GM23338 (cell line): ENCODE results near the gene C12orf54. TPM values are rescaled to one million over a fixed set of nuclear protein-coding genes. Genes with fewer than 3 reads are reported as not detected.

ENCODE experiments used
- CREB1 ChIP-seq: fragments of 250-450 bp; sonication (Bioruptor Pico); IDR thresholded peaks from 2 replicates; pipeline ENCODE4 v1.5.0; 2020; ENCODE audit warnings: low read depth, mild to moderate bottlenecking, moderate library complexity
- CTCF ChIP-seq, 2 experiments: fragments of 200-600 bp in 1 of 2; sonication (generic) in 1 of 2; conservative IDR thresholded peaks; 2 replicates each; pipeline versions ENCODE4 v1.5.1 to v1.6.1; 2016 to 2017; ENCODE audit warnings: antibody characterized with exemption in 2 of 2, low read depth in 2 of 2, mild to moderate bottlenecking in 2 of 2, moderate library complexity in 1 of 2
- ETS1 ChIP-seq: IDR thresholded peaks from 2 replicates; pipeline ENCODE4 v1.6.1; 2016; ENCODE audit warnings: antibody characterized with exemption
- EZH2 ChIP-seq: fragments of 200-600 bp; sonication (generic); IDR thresholded peaks from one replicate; pipeline ENCODE4 v1.8.0; 2017; ENCODE audit warnings: antibody characterized with exemption, mild to moderate bottlenecking, low read depth; ENCODE audit not compliant: unreplicated experiment
- EZH2phosphoT487 ChIP-seq: fragments of 200-600 bp; sonication (generic); IDR thresholded peaks from one replicate; pipeline ENCODE4 v1.8.1; 2018; ENCODE audit warnings: antibody characterized with exemption; ENCODE audit not compliant: unreplicated experiment
- JUNB ChIP-seq: IDR thresholded peaks from one replicate; pipeline ENCODE4 v1.6.1; 2016; ENCODE audit warnings: antibody characterized with exemption; ENCODE audit not compliant: unreplicated experiment
- POLR2AphosphoS5 ChIP-seq: IDR thresholded peaks from 2 replicates; pipeline ENCODE4 v1.6.1; 2016; ENCODE audit warnings: antibody characterized with exemption, low read depth
- STAT1 ChIP-seq: IDR thresholded peaks from one replicate; pipeline ENCODE4 v1.6.1; 2016; ENCODE audit warnings: antibody characterized with exemption; ENCODE audit not compliant: unreplicated experiment
- ZNF462 ChIP-seq: fragments of 250-450 bp; sonication (Bioruptor Pico); IDR thresholded peaks from 2 replicates; pipeline ENCODE4 v1.5.0; 2020; ENCODE audit warnings: mild to moderate bottlenecking, moderate library complexity
- polyA plus RNA-seq: library from polyadenylated mRNA; unstranded; fragments of >200 nt; fragmentation: Nextera tagmentation; extraction: Ambion mirVana; gene quantifications from 2 replicates; pipeline ENCODE4 v1.2.1, GENCODE V29; 2016
- total RNA-seq: library from RNA; depleted of rRNA; stranded (reverse); fragments of >200 nt; shearing (Covaris generic); gene quantifications from 2 replicates; pipeline ENCODE4 v1.2.3, GENCODE V29; 2014

C12orf54 gene
- total and polyA plus RNA-seq, 2 experiments from 2014 or later = not detected

- TF ChIP-seq ZNF462 (CRISPR knock-in tag) (no peak), CTCF (conservative IDR thresholded peaks at IDR 0.05; ENCODE audit: low read depth in 2 of 2) (no peak), JUNB (no peak), POLR2AphosphoS5 (no peak), CREB1 (CRISPR knock-in tag) (no peak), EZH2 (no peak), EZH2phosphoT487 (no peak), ETS1 (no peak), STAT1 (no peak)
Observed at GRCh38 chr12:48445538-48445937, 36.8 kb upstream of the C12orf54 start (continued).
